ENCODE results near the gene AP2M1. TPM values are rescaled to one million over a fixed set of nuclear protein-coding genes. Genes with fewer than 3 reads are reported as not detected.

Gene AP2M1
- total and polyA plus RNA-seq, 4 donors, result 153 to 333 (median 251) TPM

GRCh38 chr3:184209146-184209923, 34.7 kb downstream of the AP2M1 start:
- no peaks in the 10 kb centered on the region for H3K4me1 ChIP-seq (ENCODE audit: control insufficient read depth in 5 of 5, insufficient read depth in 5 of 5, low read length in 5 of 5)
- no peaks in the 10 kb centered on the region for H3K9me3 ChIP-seq (ENCODE audit: control insufficient read depth in 4 of 4, insufficient read depth in 3 of 4, low read length in 3 of 4)
- no peak overlapping the region for H3K27ac ChIP-seq (ENCODE audit: low read depth in 1 of 2, low read length in 1 of 2)
- no peak for ATAC-seq (ENCODE audit: insufficient read depth, low FRiP score)
- no peak for TF ChIP-seq CTCF (IDR thresholded peaks at IDR 0.05; ENCODE audit: control extremely low read depth, extremely low read depth)
- DNase-seq, result no peak
- no peak overlapping the region for H3K4me3 ChIP-seq
- no peak overlapping the region for H3K9ac ChIP-seq (ENCODE audit: insufficient read depth in 1 of 2, low read length in 2 of 2)
- H3K27me3 ChIP-seq (ENCODE audit: control insufficient read depth in 3 of 3, insufficient read depth in 3 of 3, low read length in 2 of 3), result peaks cover 0 to 3% (median 0%) of the 10 kb centered on the region in 3 donors
- 57 to 78% methylated on average over 11 of the region's 11 CpGs for WGBS, 2 donors
- H3K36me3 ChIP-seq (ENCODE audit: control insufficient read depth in 4 of 4, insufficient read depth in 4 of 4, low read length in 4 of 4), result no peaks in the 10 kb centered on the region

- WGBS, 2 donors, result 86% methylated on average over 5 of the region's 5 CpGs
- no peaks in the 10 kb centered on the region for H3K27me3 ChIP-seq (ENCODE audit: control insufficient read depth in 3 of 3, insufficient read depth in 3 of 3, low read length in 2 of 3)
- no peak overlapping the region for H3K27ac ChIP-seq (ENCODE audit: low read depth in 1 of 2, low read length in 1 of 2)
- no peaks in the 10 kb centered on the region for H3K9me3 ChIP-seq (ENCODE audit: control insufficient read depth in 4 of 4, insufficient read depth in 3 of 4, low read length in 3 of 4)
- DNase-seq (no peak), ATAC-seq (ENCODE audit: insufficient read depth, low FRiP score) (no peak)
- H3K9ac ChIP-seq (ENCODE audit: insufficient read depth in 1 of 2, low read length in 2 of 2), result no peak overlapping the region
- H3K4me1 ChIP-seq (ENCODE audit: control insufficient read depth in 5 of 5, insufficient read depth in 5 of 5, low read length in 5 of 5), result peaks cover 0 to 2% (median 0%) of the 10 kb centered on the region in 5 donors
- no peak overlapping the region for H3K4me3 ChIP-seq
- no peaks in the 10 kb centered on the region for H3K36me3 ChIP-seq (ENCODE audit: control insufficient read depth in 4 of 4, insufficient read depth in 4 of 4, low read length in 4 of 4)
- no peak for TF ChIP-seq CTCF (IDR thresholded peaks at IDR 0.05; ENCODE audit: control extremely low read depth, extremely low read depth)
Observed at GRCh38 chr3:184211297-184211696, 36.6 kb downstream of the AP2M1 start.

- no peaks in the 10 kb centered on the region for H3K27me3 ChIP-seq (ENCODE audit: control insufficient read depth in 3 of 3, insufficient read depth in 3 of 3, low read length in 2 of 3)
- no peak overlapping the region for H3K4me3 ChIP-seq
- DNase-seq (no peak), ATAC-seq (ENCODE audit: insufficient read depth, low FRiP score) (no peak)
- peaks cover 0 to 2% (median 0%) of the 10 kb centered on the region in 5 donors for H3K4me1 ChIP-seq (ENCODE audit: control insufficient read depth in 5 of 5, insufficient read depth in 5 of 5, low read length in 5 of 5)
- H3K9me3 ChIP-seq (ENCODE audit: control insufficient read depth in 4 of 4, insufficient read depth in 3 of 4, low read length in 3 of 4), result no peaks in the 10 kb centered on the region
- 84 to 87% methylated on average over 5 of the region's 5 CpGs for WGBS, 2 donors
- H3K36me3 ChIP-seq (ENCODE audit: control insufficient read depth in 4 of 4, insufficient read depth in 4 of 4, low read length in 4 of 4), result no peaks in the 10 kb centered on the region
- H3K9ac ChIP-seq (ENCODE audit: insufficient read depth in 1 of 2, low read length in 2 of 2), result no peak overlapping the region
- no peak overlapping the region for H3K27ac ChIP-seq (ENCODE audit: low read depth in 1 of 2, low read length in 1 of 2)
- TF ChIP-seq CTCF (IDR thresholded peaks at IDR 0.05; ENCODE audit: control extremely low read depth, extremely low read depth), result no peak
Observed at GRCh38 chr3:184211718-184212117, 37.1 kb downstream of the AP2M1 start.
